CD14-positive monocyte (primary cell): Measurements from ENCODE around the gene MOB3A. TPM values are rescaled to one million over a fixed set of nuclear protein-coding genes. Genes with fewer than 3 reads are reported as not detected.

ENCODE experiments used
- DNase-seq, 3 donors: peaks; one replicate each; pipeline ENCODE4 v3.0.0-alpha.2; 2011 to 2022
- H2AFZ ChIP-seq: 2 replicates; pipeline ENCODE4 v1.6.0; 2012; ENCODE audit warnings: mild to moderate bottlenecking, low read depth, low read length, inconsistent platforms; ENCODE audit not compliant: insufficient read depth, poor library complexity, severe bottlenecking
- H3K27ac ChIP-seq, 2 donors: 1 replicate in 1 of 2; 2 replicates in 1 of 2; pipeline ENCODE4 v1.5.1; 2012 to 2013; ENCODE audit warnings: low read length in 2 of 2, control low read depth in 1 of 2, inconsistent platforms in 1 of 2, low read depth in 1 of 2, mild to moderate bottlenecking in 1 of 2
- H3K27me3 ChIP-seq, 2 donors: one replicate each; pipeline versions ENCODE4 v1.6.0 to v1.6.1; 2011 to 2013; ENCODE audit warnings: low read length in 2 of 2; ENCODE audit not compliant: control insufficient read depth in 2 of 2, insufficient read depth in 2 of 2
- H3K36me3 ChIP-seq, 2 donors: replicated peaks in 1 of 2; 1 replicate in 1 of 2; 2 replicates in 1 of 2; pipeline versions ENCODE4 v1.5.1 to v1.6.1; 2012 to 2013; ENCODE audit warnings: low read length in 2 of 2, control low read depth in 1 of 2, inconsistent platforms in 1 of 2, mild to moderate bottlenecking in 1 of 2; ENCODE audit not compliant: insufficient read depth in 2 of 2, control insufficient read depth in 1 of 2
- H3K4me1 ChIP-seq, 2 donors: 1 replicate in 1 of 2; 2 replicates in 1 of 2; pipeline versions ENCODE4 v1.5.1 to v1.6.1; 2012 to 2013; ENCODE audit warnings: low read length in 2 of 2, control low read depth in 1 of 2, inconsistent platforms in 1 of 2, mild to moderate bottlenecking in 1 of 2, moderate library complexity in 1 of 2; ENCODE audit not compliant: insufficient read depth in 2 of 2, control insufficient read depth in 1 of 2
- H3K4me2 ChIP-seq: replicated peaks from 2 replicates; pipeline ENCODE3; 2012; ENCODE audit warnings: low read length, moderate library complexity, mild to moderate bottlenecking; ENCODE audit not compliant: poor library complexity, severe bottlenecking; ENCODE audit errors: extremely low read depth
- H3K4me3 ChIP-seq, 3 experiments: fragments of 200-600 bp in 1 of 3; sonication (generic) in 1 of 3; replicated peaks in 1 of 3; 1 replicate in 2 of 3; 2 replicates in 1 of 3; pipeline ENCODE4 v1.5.1; 2011 to 2013; ENCODE audit warnings: low read length in 3 of 3, mild to moderate bottlenecking in 3 of 3, control low read depth in 2 of 3, low read depth in 2 of 3, inconsistent platforms in 1 of 3, moderate library complexity in 1 of 3
- H3K79me2 ChIP-seq: 2 replicates; pipeline ENCODE4 v1.6.0; 2012; ENCODE audit warnings: mild to moderate bottlenecking, control low read depth, inconsistent platforms, low read length, moderate library complexity; ENCODE audit not compliant: insufficient read depth
- H3K9ac ChIP-seq: 2 replicates; pipeline ENCODE4 v1.6.0; 2017; ENCODE audit warnings: low read length, mild to moderate bottlenecking; ENCODE audit not compliant: insufficient read depth, poor library complexity, severe bottlenecking
- H3K9me3 ChIP-seq, 2 donors: replicated peaks in 1 of 2; 1 replicate in 1 of 2; 2 replicates in 1 of 2; pipeline versions ENCODE4 v1.5.1 to v1.6.1; 2012 to 2013; ENCODE audit warnings: low read length in 2 of 2, control low read depth in 1 of 2; ENCODE audit not compliant: control insufficient read depth in 1 of 2, insufficient read depth in 1 of 2
- H4K20me1 ChIP-seq: 2 replicates; pipeline ENCODE4 v1.6.0; 2012; ENCODE audit warnings: mild to moderate bottlenecking, low read length, control low read depth, moderate library complexity; ENCODE audit not compliant: insufficient read depth
- H3K27ac Mint-ChIP-seq, 7 donors: one replicate each; pipeline ENCODE4 v1.8.0; 2020; ENCODE audit warnings: mild to moderate bottlenecking in 7 of 7, mixed read lengths in 7 of 7, moderate library complexity in 6 of 7, inconsistent platforms in 2 of 7
- H3K27me3 Mint-ChIP-seq, 3 donors: one replicate each; pipeline ENCODE4 v1.8.0; 2021 to 2022; ENCODE audit warnings: low read depth in 3 of 3, mild to moderate bottlenecking in 3 of 3, mixed read lengths in 3 of 3, moderate library complexity in 3 of 3, inconsistent platforms in 1 of 3
- H3K36me3 Mint-ChIP-seq, 2 donors: one replicate each; pipeline ENCODE4 v1.8.0; 2020; ENCODE audit warnings: mixed read lengths in 2 of 2, inconsistent platforms in 1 of 2, mild to moderate bottlenecking in 1 of 2
- H3K4me1 Mint-ChIP-seq: one replicate; pipeline ENCODE4 v1.8.0; 2020; ENCODE audit warnings: mild to moderate bottlenecking, mixed read lengths
- H3K4me3 Mint-ChIP-seq, 2 donors: one replicate each; pipeline ENCODE4 v1.8.0; 2020; ENCODE audit warnings: mild to moderate bottlenecking in 2 of 2, mixed read lengths in 2 of 2, moderate library complexity in 1 of 2
- H3K9me3 Mint-ChIP-seq, 7 donors: one replicate each; pipeline ENCODE4 v1.8.0; 2020 to 2022; ENCODE audit warnings: mixed read lengths in 7 of 7, mild to moderate bottlenecking in 6 of 7, moderate library complexity in 6 of 7, inconsistent platforms in 2 of 7
- WGBS: methylation state at CpG from one replicate; pipeline ENCODE4 v1.1.5; 2013; ENCODE audit warnings: missing lambda C conversion rate; ENCODE audit not compliant: insufficient coverage; 5-methylcytosine and 5-hydroxymethylcytosine counted together
- intact Hi-C, 2 donors: fragments of 100-400 bp; cut with micrococcal nuclease; formaldehyde crosslinking; loops; one replicate each; pipeline versions ENCODE4 v1.15.0 to v1.15.1; 2023
- polyA plus RNA-seq, 3 donors: library from polyadenylated mRNA; depleted of rRNA in 1 of 3; unstranded in 2 of 3; stranded (reverse) in 1 of 3; fragments of 300-500 nt in 2 of 3; fragments of >200 nt in 1 of 3; fragmentation: Illumina TruSeq in 2 of 3; gene quantifications; 1 replicate in 2 of 3; 2 replicates in 1 of 3; pipeline ENCODE4 v1.2.3, GENCODE V29; 2012 to 2021
- TF ChIP-seq, protein P1 (sequence below): fragments of 200-600 bp; IDR thresholded peaks from one replicate; pipeline ENCODE4 v1.8.0; 2022; ENCODE audit warnings: antibody characterized with exemption, mild to moderate bottlenecking

Gene MOB3A
- polyA plus RNA-seq, 3 donors, result 60.5 to 179 (median 96.3) TPM

DNA sequence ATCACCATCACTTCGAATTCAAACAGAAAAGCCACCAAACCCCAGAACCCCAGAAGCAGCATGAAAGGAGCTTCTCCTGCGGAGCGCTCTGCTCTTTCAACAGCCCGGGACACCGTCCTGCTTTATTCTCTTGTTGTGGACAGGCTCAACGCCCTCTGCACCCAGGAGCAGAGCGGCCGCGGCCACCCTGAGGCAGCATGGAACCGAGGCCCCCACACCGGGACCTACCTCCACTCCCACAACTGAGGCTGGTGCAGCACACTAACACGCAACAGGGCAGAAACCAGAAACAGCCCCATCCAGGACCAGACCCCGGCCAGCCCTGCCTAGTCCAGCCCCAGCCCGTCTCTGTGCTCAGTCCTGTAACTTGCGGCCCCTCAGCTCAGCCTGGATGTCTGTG is 48.1 kb upstream of the MOB3A start:
- Histone ChIP-seq H3K4me1 (peaks cover 9 to 10% of the 10 kb centered on the region in 2 donors), H3K27me3 (no peaks in the 10 kb centered on the region), H3K4me3 (no peak overlapping the region), H3K79me2 (peaks cover 100% of the 10 kb centered on the region), H4K20me1 (peaks cover 97% of the 10 kb centered on the region), H3K4me2 (no peak overlapping the region), H3K9ac (no peak overlapping the region), H2AFZ (no peak overlapping the region), H3K27ac (no peak overlapping the region), H3K36me3 (peaks cover 22 to 46% of the 10 kb centered on the region in 2 donors), H3K9me3 (no peaks in the 10 kb centered on the region)
- intact Hi-C loops, result no loop called here
- Mint-ChIP-seq H3K4me1 (peaks cover 12% of the 10 kb centered on the region), H3K27me3 (peaks cover 0 to 2% (median 1%) of the 10 kb centered on the region in 3 donors), H3K27ac (peak overlapping the region in 3 of 7 donors; percentile 50 to 75 (median 66)), H3K9me3 (no peaks in the 10 kb centered on the region), H3K4me3 (no peak overlapping the region), H3K36me3 (peaks cover 12 to 57% of the 10 kb centered on the region in 2 donors)
- no peak for DNase-seq
- TF ChIP-seq, protein P1, sequence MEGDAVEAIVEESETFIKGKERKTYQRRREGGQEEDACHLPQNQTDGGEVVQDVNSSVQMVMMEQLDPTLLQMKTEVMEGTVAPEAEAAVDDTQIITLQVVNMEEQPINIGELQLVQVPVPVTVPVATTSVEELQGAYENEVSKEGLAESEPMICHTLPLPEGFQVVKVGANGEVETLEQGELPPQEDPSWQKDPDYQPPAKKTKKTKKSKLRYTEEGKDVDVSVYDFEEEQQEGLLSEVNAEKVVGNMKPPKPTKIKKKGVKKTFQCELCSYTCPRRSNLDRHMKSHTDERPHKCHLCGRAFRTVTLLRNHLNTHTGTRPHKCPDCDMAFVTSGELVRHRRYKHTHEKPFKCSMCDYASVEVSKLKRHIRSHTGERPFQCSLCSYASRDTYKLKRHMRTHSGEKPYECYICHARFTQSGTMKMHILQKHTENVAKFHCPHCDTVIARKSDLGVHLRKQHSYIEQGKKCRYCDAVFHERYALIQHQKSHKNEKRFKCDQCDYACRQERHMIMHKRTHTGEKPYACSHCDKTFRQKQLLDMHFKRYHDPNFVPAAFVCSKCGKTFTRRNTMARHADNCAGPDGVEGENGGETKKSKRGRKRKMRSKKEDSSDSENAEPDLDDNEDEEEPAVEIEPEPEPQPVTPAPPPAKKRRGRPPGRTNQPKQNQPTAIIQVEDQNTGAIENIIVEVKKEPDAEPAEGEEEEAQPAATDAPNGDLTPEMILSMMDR, result no peak
- 100% methylated on average over 10 of the region's 15 CpGs for WGBS

DNA sequence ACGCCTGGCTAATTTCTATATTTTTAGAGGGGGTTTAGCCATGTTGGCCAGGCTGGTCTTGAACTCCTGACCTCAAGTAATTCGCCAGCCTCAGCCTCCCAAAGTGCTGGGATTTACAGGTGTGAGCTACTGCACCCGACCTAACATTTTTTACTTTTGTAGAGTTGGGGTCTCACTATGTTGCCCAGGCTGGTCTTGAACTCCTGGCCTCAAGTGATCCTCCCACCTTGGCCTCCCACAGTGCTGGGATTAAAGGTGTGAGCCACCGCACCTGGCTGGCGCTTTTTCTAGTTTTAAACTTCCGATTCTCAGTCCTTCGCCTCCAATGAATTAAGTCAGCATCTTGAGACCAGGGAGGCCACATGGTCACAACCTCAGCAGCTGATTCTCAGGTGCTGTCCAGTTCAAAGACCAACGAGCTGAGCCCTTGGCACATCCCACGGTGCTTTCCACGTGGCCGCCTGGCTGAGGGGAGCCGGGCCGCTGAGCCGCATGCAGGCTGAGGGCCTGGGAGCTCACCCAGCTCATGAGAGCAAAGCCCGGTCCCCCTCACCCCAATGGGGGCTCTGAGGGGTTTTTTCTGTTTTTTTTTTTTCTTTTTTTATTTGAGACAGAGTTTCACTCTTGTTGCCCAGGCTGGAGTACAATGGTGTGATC is 46.2 kb upstream of the MOB3A start:
- Mint-ChIP-seq H3K4me1 (peaks cover 3% of the 10 kb centered on the region), H3K36me3 (peaks cover 23 to 69% of the 10 kb centered on the region in 2 donors), H3K27me3 (peaks cover 0 to 2% (median 1%) of the 10 kb centered on the region in 3 donors), H3K9me3 (no peaks in the 10 kb centered on the region), H3K4me3 (no peak overlapping the region), H3K27ac (no peak overlapping the region)
- Histone ChIP-seq H3K4me2 (no peak overlapping the region), H3K27ac (no peak overlapping the region), H3K4me1 (no peaks in the 10 kb centered on the region), H3K9ac (no peak overlapping the region), H3K4me3 (no peak overlapping the region), H3K27me3 (no peaks in the 10 kb centered on the region), H2AFZ (no peak overlapping the region), H4K20me1 (peaks cover 98% of the 10 kb centered on the region), H3K79me2 (peaks cover 100% of the 10 kb centered on the region), H3K36me3 (peaks cover 36 to 60% of the 10 kb centered on the region in 2 donors), H3K9me3 (no peaks in the 10 kb centered on the region)
- WGBS, result 97% methylated on average over 10 of the region's 15 CpGs
- no peak for DNase-seq
- TF ChIP-seq, protein P1, result no peak
- intact Hi-C loops, result no loop called here
